Nephron progenitor cell (in vitro differentiated cells): ENCODE data around the gene OR5L2.

Experiments
- DNase-seq: peaks from one replicate; pipeline ENCODE4 v3.0.0; 2021
- H3K27ac Mint-ChIP-seq: 2 replicates; pipeline ENCODE4 v1.8.0; 2021; ENCODE audit warnings: mild to moderate bottlenecking, moderate library complexity, mixed read lengths
- H3K27me3 Mint-ChIP-seq: 2 replicates; pipeline ENCODE4 v1.8.0; 2021; ENCODE audit warnings: mild to moderate bottlenecking, low read depth, mixed read lengths; ENCODE audit not compliant: poor library complexity
- H3K36me3 Mint-ChIP-seq: 2 replicates; pipeline ENCODE4 v1.8.0; 2021; ENCODE audit warnings: low read depth, mixed read lengths
- H3K4me1 Mint-ChIP-seq: 2 replicates; pipeline ENCODE4 v1.8.0; 2021; ENCODE audit warnings: mixed read lengths
- H3K4me3 Mint-ChIP-seq: 2 replicates; pipeline ENCODE4 v1.8.0; 2021; ENCODE audit warnings: mild to moderate bottlenecking, moderate library complexity, mixed read lengths
- H3K9me3 Mint-ChIP-seq: 2 replicates; pipeline ENCODE4 v1.8.0; 2021; ENCODE audit warnings: mild to moderate bottlenecking, moderate library complexity, mixed read lengths
- TF ChIP-seq, protein P1 (sequence below): fragments of 200-600 bp; sonication (generic); IDR thresholded peaks from 2 replicates; pipeline ENCODE4 v1.5.0; 2021; ENCODE audit warnings: antibody characterized with exemption

OR5L2 gene

DNA sequence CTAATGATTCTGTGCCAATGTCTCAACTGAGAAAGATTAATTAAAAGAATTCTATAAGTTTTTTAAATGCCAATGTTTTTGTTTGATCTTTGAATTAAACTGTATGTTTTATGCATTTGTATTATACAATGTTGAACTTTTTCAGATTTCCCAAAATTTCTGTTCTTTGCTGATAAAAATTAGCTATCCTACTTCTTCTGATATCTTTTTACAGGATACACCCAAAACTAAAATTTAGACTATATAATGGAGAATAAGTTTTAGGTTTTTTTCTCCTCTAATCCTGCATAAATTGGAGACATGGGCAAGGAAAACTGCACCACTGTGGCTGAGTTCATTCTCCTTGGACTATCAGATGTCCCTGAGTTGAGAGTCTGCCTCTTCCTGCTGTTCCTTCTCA, at the start of gene OR5L2:
OR5L2 (plus strand) TSS at position 301 of the 400 bp plus-strand sequence; CDS start at position 301, 0 bp downstream.
- Mint-ChIP-seq H3K36me3 (no peaks in the 10 kb centered on the region), H3K27me3 (no peaks in the 10 kb centered on the region), H3K4me3 (no peak within 1 kb of the TSS), H3K4me1 (no peaks in the 10 kb centered on the region), H3K27ac (no peak within 1 kb of the TSS), H3K9me3 (peaks cover 64% of the 10 kb centered on the region)
- TF ChIP-seq, protein P1, sequence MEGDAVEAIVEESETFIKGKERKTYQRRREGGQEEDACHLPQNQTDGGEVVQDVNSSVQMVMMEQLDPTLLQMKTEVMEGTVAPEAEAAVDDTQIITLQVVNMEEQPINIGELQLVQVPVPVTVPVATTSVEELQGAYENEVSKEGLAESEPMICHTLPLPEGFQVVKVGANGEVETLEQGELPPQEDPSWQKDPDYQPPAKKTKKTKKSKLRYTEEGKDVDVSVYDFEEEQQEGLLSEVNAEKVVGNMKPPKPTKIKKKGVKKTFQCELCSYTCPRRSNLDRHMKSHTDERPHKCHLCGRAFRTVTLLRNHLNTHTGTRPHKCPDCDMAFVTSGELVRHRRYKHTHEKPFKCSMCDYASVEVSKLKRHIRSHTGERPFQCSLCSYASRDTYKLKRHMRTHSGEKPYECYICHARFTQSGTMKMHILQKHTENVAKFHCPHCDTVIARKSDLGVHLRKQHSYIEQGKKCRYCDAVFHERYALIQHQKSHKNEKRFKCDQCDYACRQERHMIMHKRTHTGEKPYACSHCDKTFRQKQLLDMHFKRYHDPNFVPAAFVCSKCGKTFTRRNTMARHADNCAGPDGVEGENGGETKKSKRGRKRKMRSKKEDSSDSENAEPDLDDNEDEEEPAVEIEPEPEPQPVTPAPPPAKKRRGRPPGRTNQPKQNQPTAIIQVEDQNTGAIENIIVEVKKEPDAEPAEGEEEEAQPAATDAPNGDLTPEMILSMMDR: no peak
- no peak for DNase-seq

- no peaks in the 10 kb centered on the region for H3K27me3 Mint-ChIP-seq
- H3K36me3 Mint-ChIP-seq: no peaks in the 10 kb centered on the region
- TF ChIP-seq, protein P1: no peak
- no peaks in the 10 kb centered on the region for H3K4me1 Mint-ChIP-seq
- H3K9me3 Mint-ChIP-seq: peaks cover 61% of the 10 kb centered on the region
- H3K27ac Mint-ChIP-seq: no peak overlapping the region
- H3K4me3 Mint-ChIP-seq: no peak overlapping the region
- DNase-seq: no peak
These were observed 35.4 kb upstream of the OR5L2 start for GRCh38 chr11:55791606-55792005.

DNA sequence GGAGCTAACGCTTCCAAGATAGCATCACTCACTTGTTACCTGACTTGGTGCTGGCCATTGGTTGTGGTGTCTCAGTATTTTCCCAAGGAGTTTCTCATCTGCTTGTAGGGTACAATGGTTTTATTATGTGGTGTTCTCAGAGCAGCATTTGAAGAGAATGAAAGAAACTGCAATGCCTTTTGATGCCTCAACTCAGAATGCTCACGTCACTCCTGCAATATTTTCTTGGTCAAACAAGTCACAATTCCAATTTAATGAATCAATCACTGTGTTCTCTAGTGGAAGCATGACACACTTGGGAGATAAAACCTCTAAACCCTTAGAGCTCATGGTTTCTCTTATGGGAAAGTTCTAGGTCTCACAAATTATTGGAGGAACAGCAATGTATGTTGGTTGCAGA, 33.7 kb upstream of the OR5L2 start:
- Mint-ChIP-seq H3K4me3 (no peak overlapping the region), H3K27ac (no peak overlapping the region), H3K36me3 (no peaks in the 10 kb centered on the region), H3K27me3 (no peaks in the 10 kb centered on the region), H3K9me3 (peaks cover 53% of the 10 kb centered on the region), H3K4me1 (no peaks in the 10 kb centered on the region)
- DNase-seq: no peak
- TF ChIP-seq, protein P1: no peak

- no peak within 1 kb of the TSS for H3K4me3 Mint-ChIP-seq
- no peaks in the 10 kb centered on the region for H3K27me3 Mint-ChIP-seq
- TF ChIP-seq, protein P1: no peak
- no peaks in the 10 kb centered on the region for H3K4me1 Mint-ChIP-seq
- H3K36me3 Mint-ChIP-seq: no peaks in the 10 kb centered on the region
- H3K27ac Mint-ChIP-seq: no peak within 1 kb of the TSS
- DNase-seq: no peak
- H3K9me3 Mint-ChIP-seq: peaks cover 62% of the 10 kb centered on the region
These were observed 31.8 kb upstream of the OR5L2 start, which contains the start of gene OR5D14 for GRCh38 chr11:55795256-55795655. TSS of gene OR5D14 (plus strand) at chr11:55795556. CDS start at chr11:55795556, 0 bp downstream.

GRCh38 chr11:55806248-55806647, 20.8 kb upstream of the OR5L2 start:
- Mint-ChIP-seq H3K27me3 (no peaks in the 10 kb centered on the region), H3K4me1 (no peaks in the 10 kb centered on the region), H3K27ac (no peak overlapping the region), H3K9me3 (peaks cover 70% of the 10 kb centered on the region), H3K36me3 (no peaks in the 10 kb centered on the region), H3K4me3 (no peak overlapping the region)
- TF ChIP-seq, protein P1: no peak
- DNase-seq: no peak

DNA sequence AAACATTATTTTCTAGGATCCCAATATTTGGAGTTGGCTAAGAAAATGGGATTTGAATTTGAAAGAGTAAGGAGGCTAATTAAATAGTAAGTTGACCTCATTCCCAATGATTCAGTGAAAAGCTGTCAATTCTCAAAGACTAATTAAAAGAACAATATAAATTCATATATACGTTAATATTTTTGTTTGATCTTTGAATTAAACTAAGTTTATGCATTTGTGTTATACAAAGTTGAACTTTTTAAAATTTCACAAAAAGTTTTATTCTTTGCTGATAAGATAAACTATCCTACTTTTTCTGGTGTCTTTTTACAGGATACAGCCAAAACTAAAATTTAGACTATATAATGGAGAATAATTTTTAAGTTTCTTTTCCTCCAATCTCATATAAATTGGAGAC, 16.0 kb upstream of the OR5L2 start, which contains the start of gene OR5L1:
OR5L1 (plus strand) TSS at position 301 of the 400 bp plus-strand sequence. CDS start 100 bp downstream, outside the sequence.
- Mint-ChIP-seq H3K27me3 (peaks cover 3% of the 10 kb centered on the region), H3K36me3 (no peaks in the 10 kb centered on the region), H3K27ac (no peak within 1 kb of the TSS), H3K4me1 (no peaks in the 10 kb centered on the region), H3K9me3 (peaks cover 65% of the 10 kb centered on the region), H3K4me3 (no peak within 1 kb of the TSS)
- TF ChIP-seq, protein P1: no peak
- DNase-seq: no peak
